AG09309 (cell line): ENCODE results near the gene TRMT11.

Experiments
- DNase-seq: peaks from one replicate; pipeline ENCODE4 v3.0.0-alpha.2; 2010; ENCODE audit warnings: low read depth
- H3K4me3 ChIP-seq: 2 replicates; pipeline ENCODE4 v1.5.1; 2011; ENCODE audit warnings: mild to moderate bottlenecking, low read depth, low read length, moderate library complexity; ENCODE audit not compliant: control insufficient read depth
- TF ChIP-seq, protein P1 (sequence below): IDR thresholded peaks from 2 replicates; pipeline ENCODE4 v1.5.1; 2011; ENCODE audit warnings: mild to moderate bottlenecking, low read depth, low read length, inconsistent platforms; ENCODE audit not compliant: insufficient read depth, control insufficient read depth; ENCODE audit errors: missing control alignments

The TRMT11 gene

GRCh38 chr6:125943528-125944433 lies 42.6 kb upstream of the TRMT11 start:
- H3K4me3 ChIP-seq, result no peak overlapping the region
- DNase-seq, result no peak
- TF ChIP-seq, protein P1, sequence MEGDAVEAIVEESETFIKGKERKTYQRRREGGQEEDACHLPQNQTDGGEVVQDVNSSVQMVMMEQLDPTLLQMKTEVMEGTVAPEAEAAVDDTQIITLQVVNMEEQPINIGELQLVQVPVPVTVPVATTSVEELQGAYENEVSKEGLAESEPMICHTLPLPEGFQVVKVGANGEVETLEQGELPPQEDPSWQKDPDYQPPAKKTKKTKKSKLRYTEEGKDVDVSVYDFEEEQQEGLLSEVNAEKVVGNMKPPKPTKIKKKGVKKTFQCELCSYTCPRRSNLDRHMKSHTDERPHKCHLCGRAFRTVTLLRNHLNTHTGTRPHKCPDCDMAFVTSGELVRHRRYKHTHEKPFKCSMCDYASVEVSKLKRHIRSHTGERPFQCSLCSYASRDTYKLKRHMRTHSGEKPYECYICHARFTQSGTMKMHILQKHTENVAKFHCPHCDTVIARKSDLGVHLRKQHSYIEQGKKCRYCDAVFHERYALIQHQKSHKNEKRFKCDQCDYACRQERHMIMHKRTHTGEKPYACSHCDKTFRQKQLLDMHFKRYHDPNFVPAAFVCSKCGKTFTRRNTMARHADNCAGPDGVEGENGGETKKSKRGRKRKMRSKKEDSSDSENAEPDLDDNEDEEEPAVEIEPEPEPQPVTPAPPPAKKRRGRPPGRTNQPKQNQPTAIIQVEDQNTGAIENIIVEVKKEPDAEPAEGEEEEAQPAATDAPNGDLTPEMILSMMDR, result no peak

GRCh38 chr6:125944434-125944816 lies 41.9 kb upstream of the TRMT11 start:
- DNase-seq, result no peak
- TF ChIP-seq, protein P1, result no peak
- H3K4me3 ChIP-seq, result no peak overlapping the region

GRCh38 chr6:125944896-125945295 lies 41.4 kb upstream of the TRMT11 start:
- no peak for DNase-seq
- no peak overlapping the region for H3K4me3 ChIP-seq
- TF ChIP-seq, protein P1, result no peak

GRCh38 chr6:125945378-125946141 lies 40.8 kb upstream of the TRMT11 start:
- TF ChIP-seq, protein P1, result no peak
- H3K4me3 ChIP-seq, result no peak overlapping the region
- no peak for DNase-seq

DNA sequence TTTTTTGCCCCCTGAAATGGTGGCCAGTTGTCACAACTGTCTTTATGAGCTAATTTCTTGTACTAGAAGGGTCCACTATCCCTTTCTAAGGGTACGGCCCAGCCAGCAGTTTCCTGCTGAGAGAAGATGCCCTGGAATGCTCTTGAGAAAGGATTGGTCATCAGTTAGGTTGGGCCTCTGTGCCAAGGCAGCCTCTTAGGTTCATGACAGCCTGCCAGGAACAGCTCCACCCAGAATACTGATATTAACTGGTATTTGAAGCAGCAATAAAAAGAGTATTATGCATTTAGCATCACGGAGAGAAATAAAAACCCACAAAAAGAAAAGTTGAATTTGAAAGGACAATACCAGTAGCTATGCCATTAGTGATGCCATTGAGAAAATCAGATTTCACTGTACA lies 38.7 kb upstream of the TRMT11 start:
- DNase-seq, result no peak
- TF ChIP-seq, protein P1, result no peak
- no peak overlapping the region for H3K4me3 ChIP-seq

- TF ChIP-seq, protein P1, result no peak
- no peak overlapping the region for H3K4me3 ChIP-seq
- no peak for DNase-seq
Observed at GRCh38 chr6:125948455-125948854, 37.9 kb upstream of the TRMT11 start.
